ENCODE data around the gene ZNF383.
"Not testable (repeated sequence)": the region's sequence is repeated elsewhere in the genome, so short reads cannot be mapped to it uniquely, and the experiment has no call there.

DNA sequence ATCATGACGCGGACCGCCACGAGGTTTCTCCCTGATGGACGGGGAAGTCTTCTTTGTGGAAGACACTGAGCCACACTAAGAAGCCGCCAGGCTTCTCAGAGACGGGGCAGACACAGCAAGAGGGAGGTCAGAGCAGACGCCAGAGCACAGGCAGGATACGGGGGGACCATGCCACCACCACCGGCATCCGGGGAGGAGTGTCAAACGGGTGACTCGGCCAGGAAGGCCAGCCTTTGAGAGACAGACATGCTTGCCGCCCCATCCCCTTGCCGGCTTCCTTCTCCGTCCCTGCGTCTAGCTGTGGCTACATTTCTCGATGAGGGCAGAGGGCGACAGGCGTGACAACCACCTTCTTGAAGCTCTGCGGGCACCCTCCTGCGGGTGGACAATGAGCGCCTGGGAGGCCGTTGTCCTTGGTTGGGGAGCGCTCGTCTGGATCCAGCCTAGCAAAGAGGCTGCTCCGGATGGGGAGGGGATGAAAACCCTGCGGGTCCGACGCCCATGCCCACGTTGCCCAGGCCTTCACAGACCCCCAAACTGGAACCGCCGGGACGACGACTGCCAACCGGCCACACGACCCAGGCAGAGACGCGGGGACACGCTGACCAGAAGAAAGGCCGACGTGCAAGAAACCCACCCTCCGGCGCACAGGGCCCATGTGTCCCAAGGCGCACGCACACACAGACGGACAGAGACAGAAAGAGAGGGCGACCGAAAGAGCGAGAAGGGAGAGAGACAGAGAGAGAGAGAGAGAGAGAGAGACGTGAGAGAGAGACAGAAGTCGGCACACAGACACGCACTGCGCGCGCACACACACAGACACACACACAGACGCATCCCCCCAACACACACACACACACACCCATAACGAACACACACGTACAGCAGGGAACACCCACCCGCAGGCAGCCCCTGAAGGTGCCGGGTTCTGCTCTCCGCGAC lies 75.3 kb downstream of the ZNF383 start:
- TF ChIP-seq POLR2A (IDR thresholded peaks at IDR 0.05): not testable (repeated sequence)
- TF ChIP-seq, protein P1, sequence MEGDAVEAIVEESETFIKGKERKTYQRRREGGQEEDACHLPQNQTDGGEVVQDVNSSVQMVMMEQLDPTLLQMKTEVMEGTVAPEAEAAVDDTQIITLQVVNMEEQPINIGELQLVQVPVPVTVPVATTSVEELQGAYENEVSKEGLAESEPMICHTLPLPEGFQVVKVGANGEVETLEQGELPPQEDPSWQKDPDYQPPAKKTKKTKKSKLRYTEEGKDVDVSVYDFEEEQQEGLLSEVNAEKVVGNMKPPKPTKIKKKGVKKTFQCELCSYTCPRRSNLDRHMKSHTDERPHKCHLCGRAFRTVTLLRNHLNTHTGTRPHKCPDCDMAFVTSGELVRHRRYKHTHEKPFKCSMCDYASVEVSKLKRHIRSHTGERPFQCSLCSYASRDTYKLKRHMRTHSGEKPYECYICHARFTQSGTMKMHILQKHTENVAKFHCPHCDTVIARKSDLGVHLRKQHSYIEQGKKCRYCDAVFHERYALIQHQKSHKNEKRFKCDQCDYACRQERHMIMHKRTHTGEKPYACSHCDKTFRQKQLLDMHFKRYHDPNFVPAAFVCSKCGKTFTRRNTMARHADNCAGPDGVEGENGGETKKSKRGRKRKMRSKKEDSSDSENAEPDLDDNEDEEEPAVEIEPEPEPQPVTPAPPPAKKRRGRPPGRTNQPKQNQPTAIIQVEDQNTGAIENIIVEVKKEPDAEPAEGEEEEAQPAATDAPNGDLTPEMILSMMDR (IDR thresholded peaks at IDR 0.05): not testable (repeated sequence)

Measured in tibial nerve (tissue), 3 donors.